Measurements from ENCODE around the gene SLC17A5.

SLC17A5 gene

GRCh38 chr6:73613806-73614536 is 39.8 kb downstream of the SLC17A5 start:
- DNase-seq (ENCODE audit: insufficient read length, low spot score) (no peak), FAIRE-seq (no peak)
- TF ChIP-seq POLR2A (IDR thresholded peaks at IDR 0.05; ENCODE audit: low read depth, low read length) = no peak

GRCh38 chr6:73612611-73613010 is 41.2 kb downstream of the SLC17A5 start:
- no peak for TF ChIP-seq POLR2A (IDR thresholded peaks at IDR 0.05; ENCODE audit: low read depth, low read length)
- FAIRE-seq = no peak
- no peak for DNase-seq (ENCODE audit: insufficient read length, low spot score)

DNA sequence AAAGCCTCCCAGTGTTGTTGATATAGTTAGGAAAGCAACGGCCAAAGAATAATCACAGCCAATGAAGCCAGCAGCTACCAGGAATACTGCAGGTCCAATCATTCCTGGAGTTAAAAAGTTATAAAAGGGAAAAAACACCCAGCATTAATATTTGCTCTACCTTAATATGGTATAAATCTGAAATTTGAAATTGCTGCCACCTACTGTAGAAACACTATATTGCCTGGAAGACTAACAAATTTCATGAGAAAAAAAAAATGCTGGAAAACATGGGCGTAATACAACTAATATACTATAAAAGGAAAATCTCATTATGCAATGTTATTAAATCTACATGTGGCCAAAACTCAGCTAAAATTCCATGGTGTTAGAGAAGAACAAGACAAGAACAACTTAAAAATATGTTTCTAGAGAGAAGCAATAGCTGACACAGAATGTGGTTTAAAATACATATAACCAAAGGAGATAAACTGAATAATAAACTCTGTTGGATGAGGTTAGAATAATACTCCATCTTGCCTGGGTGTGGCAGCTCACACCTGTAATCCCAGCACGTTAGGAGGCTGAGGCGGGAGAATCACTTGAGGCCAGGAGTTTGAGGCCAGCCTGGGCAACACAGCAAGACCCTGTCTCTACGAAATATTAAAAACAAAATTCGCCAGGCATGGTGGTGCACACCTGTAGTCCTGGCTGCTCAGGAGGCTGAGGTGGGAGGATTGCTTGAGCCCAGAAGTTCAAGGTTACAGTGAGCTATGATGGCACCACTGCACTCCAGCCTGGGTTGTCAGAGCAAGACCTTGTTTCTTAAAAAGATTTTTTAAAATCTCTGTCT is 43.1 kb downstream of the SLC17A5 start:
- FAIRE-seq = no peak
- no peak for DNase-seq (ENCODE audit: insufficient read length, low spot score)

GRCh38 chr6:73608761-73609160 is 45.0 kb downstream of the SLC17A5 start:
- FAIRE-seq (no peak), DNase-seq (ENCODE audit: insufficient read length, low spot score) (no peak)
- TF ChIP-seq POLR2A (IDR thresholded peaks at IDR 0.05; ENCODE audit: low read depth, low read length) = no peak

More for the DNA sequence above, 43.1 kb downstream of the SLC17A5 start:
- TF ChIP-seq POLR2A (IDR thresholded peaks at IDR 0.05; ENCODE audit: low read depth, low read length) = no peak

GRCh38 chr6:73606428-73606827 is 47.4 kb downstream of the SLC17A5 start:
- no peak for DNase-seq (ENCODE audit: insufficient read length, low spot score)
- peak; percentile 6 for FAIRE-seq
- no peak for TF ChIP-seq POLR2A (IDR thresholded peaks at IDR 0.05; ENCODE audit: low read depth, low read length)

GRCh38 chr6:73604461-73604860 is 49.3 kb downstream of the SLC17A5 start:
- FAIRE-seq = no peak
- TF ChIP-seq POLR2A (IDR thresholded peaks at IDR 0.05; ENCODE audit: low read depth, low read length) = no peak
- no peak for DNase-seq (ENCODE audit: insufficient read length, low spot score)

DNA sequence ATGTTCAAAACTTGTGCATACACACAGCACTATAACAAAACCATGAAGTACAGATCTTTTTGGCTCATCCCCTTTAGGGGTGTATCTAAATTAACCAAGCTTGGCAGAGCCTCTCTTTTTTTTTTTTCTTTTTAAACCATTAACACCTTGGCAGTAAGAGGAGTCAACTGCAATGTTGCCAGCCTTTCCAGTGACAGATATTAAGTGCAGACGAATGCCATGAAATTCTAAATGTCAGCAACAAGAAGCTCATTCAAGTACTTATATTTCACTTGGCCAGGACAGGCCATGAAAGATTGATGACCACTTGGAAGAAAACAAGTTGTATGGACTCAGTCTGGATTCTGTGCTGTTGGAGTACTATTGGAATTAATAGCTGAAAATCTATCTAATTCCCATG is 49.8 kb downstream of the SLC17A5 start:
- no peak for TF ChIP-seq POLR2A (IDR thresholded peaks at IDR 0.05; ENCODE audit: low read depth, low read length)
- no peak for FAIRE-seq
- no peak for DNase-seq (ENCODE audit: insufficient read length, low spot score)

- 0 out of 2 replicates have a peak, but pooled peaks have one; percentile 2 for TF ChIP-seq POLR2A (IDR thresholded peaks at IDR 0.05; ENCODE audit: low read depth, low read length)
- FAIRE-seq (no peak), DNase-seq (ENCODE audit: insufficient read length, low spot score) (no peak)
Observed at GRCh38 chr6:73586416-73586974, 67.3 kb downstream of the SLC17A5 start.

GRCh38 chr6:73585566-73586415 is 68.0 kb downstream of the SLC17A5 start:
- FAIRE-seq (peak; percentile 48), DNase-seq (ENCODE audit: insufficient read length, low spot score) (peak; percentile 33)
- TF ChIP-seq POLR2A (IDR thresholded peaks at IDR 0.05; ENCODE audit: low read depth, low read length) = 0 out of 2 replicates have a peak, but pooled peaks have one; percentile 4

GRCh38 chr6:73581293-73581692 is 72.5 kb downstream of the SLC17A5 start:
- no peak for FAIRE-seq
- TF ChIP-seq POLR2A (IDR thresholded peaks at IDR 0.05; ENCODE audit: low read depth, low read length) = no peak
- DNase-seq (ENCODE audit: insufficient read length, low spot score) = no peak

DNA sequence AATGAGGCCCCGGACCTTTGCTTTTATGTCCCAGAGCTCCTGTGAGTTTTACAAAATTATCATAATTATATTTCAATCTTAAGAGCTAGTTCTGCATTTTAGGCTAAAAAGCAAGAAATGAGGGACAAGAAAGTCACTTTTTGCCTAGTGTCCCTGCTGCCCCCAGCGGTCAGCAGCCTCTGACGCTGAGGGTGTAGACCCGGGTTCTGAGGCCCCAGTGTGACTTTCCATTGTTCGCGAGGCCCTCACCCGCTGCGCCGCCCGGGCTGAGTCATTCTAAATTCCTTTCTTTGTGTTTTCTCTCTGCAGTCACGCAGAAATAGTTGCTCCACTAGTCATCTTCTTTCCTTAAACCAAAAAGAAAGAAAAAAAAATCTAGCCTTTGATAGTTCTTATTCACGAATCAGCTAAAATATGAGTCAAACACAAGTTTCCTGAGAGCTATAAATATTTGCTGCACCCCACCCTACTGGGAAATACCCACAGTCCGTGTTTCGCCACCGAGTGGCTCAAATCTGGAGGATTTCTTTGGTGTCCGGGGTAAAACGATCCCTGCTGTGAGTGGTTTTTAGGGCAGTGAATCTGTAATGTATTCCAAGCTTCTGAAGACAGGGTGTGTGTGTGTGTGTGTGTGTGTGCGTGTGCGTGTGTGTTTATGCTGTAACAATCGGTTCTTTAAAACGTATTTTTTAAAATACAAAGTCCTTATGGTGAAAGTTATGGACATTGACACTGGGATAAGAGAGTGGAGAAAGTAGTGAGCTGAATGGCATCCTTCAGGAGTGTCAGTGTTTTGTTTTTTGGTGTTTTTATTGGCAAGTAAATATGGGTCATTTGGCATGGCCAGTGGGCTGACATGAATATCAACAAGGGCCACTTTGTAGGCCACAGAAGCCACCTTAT is 73.3 kb downstream of the SLC17A5 start:
- 0 out of 2 replicates have a peak, but pooled peaks have one; percentile 17 for TF ChIP-seq POLR2A (IDR thresholded peaks at IDR 0.05; ENCODE audit: low read depth, low read length)
- FAIRE-seq = peak; percentile 87
- peak; percentile 69 for DNase-seq (ENCODE audit: insufficient read length, low spot score)

GRCh38 chr6:73579851-73580246 is 73.9 kb downstream of the SLC17A5 start:
- TF ChIP-seq POLR2A (IDR thresholded peaks at IDR 0.05; ENCODE audit: low read depth, low read length) = no peak
- FAIRE-seq (peak; percentile 81), DNase-seq (ENCODE audit: insufficient read length, low spot score) (peak; percentile 47)

Data from H54 (cell line).